PC-9 (cell line): ENCODE data around the gene SLC4A1. TPM values are rescaled to one million over a fixed set of nuclear protein-coding genes. Genes with fewer than 3 reads are reported as not detected.

ENCODE experiments used
- BruUV-seq: library from RNA; stranded (reverse); fragments of 400-500 nt; replicated peaks from 2 replicates; lab custom pipeline; 2021; lab: Mats Ljungman, UMichigan
- CTCF ChIA-PET: fragments of 300-600 bp; sonication (Branson Sonifier 250); formaldehyde crosslinking; loops from one replicate; lab custom pipeline; 2022; ENCODE audit warnings: antibody characterized with exemption; lab: Charles Lee
- POLR2A ChIA-PET: fragments of 300-600 bp; sonication (Branson Sonifier 250); formaldehyde crosslinking; loops from one replicate; lab custom pipeline; 2022; ENCODE audit warnings: antibody characterized with exemption; ENCODE audit not compliant: unreplicated experiment; lab: Charles Lee
- DNase-seq, 2 experiments: peaks; one replicate each; pipeline versions ENCODE4 v3.0.0 to v3.0.0-alpha.2; 2015 to 2022; ENCODE audit warnings: mixed read lengths in 1 of 2
- H2AFZ ChIP-seq: fragments of 200-600 bp; sonication (generic); 2 replicates; pipeline ENCODE4 v1.8.1; 2017; ENCODE audit warnings: antibody characterized with exemption
- H3F3A ChIP-seq: fragments of 200-600 bp; sonication (generic); 2 replicates; pipeline ENCODE4 v1.8.1; 2017; ENCODE audit warnings: antibody characterized with exemption, mild to moderate bottlenecking, low read depth; ENCODE audit not compliant: insufficient read depth
- H3K27ac ChIP-seq: fragments of 200-600 bp; sonication (generic); 2 replicates; pipeline ENCODE4 v1.6.1; 2016; ENCODE audit warnings: mixed run types
- H3K27me3 ChIP-seq: fragments of 200-600 bp; sonication (generic); 2 replicates; pipeline ENCODE4 v1.6.1; 2016; ENCODE audit warnings: low read depth, mixed run types; ENCODE audit not compliant: insufficient read depth
- H3K36me3 ChIP-seq: fragments of 200-600 bp; sonication (generic); 2 replicates; pipeline ENCODE4 v1.6.1; 2016; ENCODE audit warnings: low read depth, mixed run types
- H3K4me1 ChIP-seq: fragments of 200-600 bp; sonication (generic); replicated peaks from 2 replicates; pipeline ENCODE4 v1.6.1; 2016; ENCODE audit warnings: mixed run types; ENCODE audit not compliant: insufficient read depth
- H3K4me2 ChIP-seq: fragments of 200-600 bp; sonication (generic); 2 replicates; pipeline ENCODE4 v1.6.1; 2017; ENCODE audit warnings: mixed run types
- H3K4me3 ChIP-seq: fragments of 200-600 bp; sonication (generic); 2 replicates; pipeline ENCODE4 v1.6.1; 2016; ENCODE audit warnings: mixed run types
- H3K79me2 ChIP-seq: fragments of 200-600 bp; sonication (generic); 2 replicates; pipeline ENCODE4 v1.6.1; 2017; ENCODE audit warnings: low read depth, mixed run types
- H3K9me2 ChIP-seq: fragments of 200-600 bp; sonication (generic); 2 replicates; pipeline ENCODE4 v1.8.1; 2017; ENCODE audit warnings: mild to moderate bottlenecking; ENCODE audit not compliant: insufficient read depth
- H3K9me3 ChIP-seq: fragments of 200-600 bp; sonication (generic); 2 replicates; pipeline ENCODE4 v1.8.1; 2016; ENCODE audit warnings: low read depth; ENCODE audit not compliant: insufficient read depth
- H4K20me1 ChIP-seq: fragments of 200-600 bp; sonication (generic); 2 replicates; pipeline ENCODE4 v1.8.1; 2017; ENCODE audit not compliant: insufficient read depth
- CTCF ChIP-seq: fragments of 200-600 bp; sonication (generic); conservative IDR thresholded peaks from 2 replicates; pipeline ENCODE4 v1.6.1; 2017; ENCODE audit warnings: mixed run types, antibody characterized with exemption, mild to moderate bottlenecking, moderate library complexity
- EZH2 ChIP-seq: fragments of 200-600 bp; sonication (generic); IDR thresholded peaks from 2 replicates; pipeline ENCODE4 v1.8.0; 2017; ENCODE audit warnings: antibody characterized with exemption, low read depth
- intact Hi-C: fragments of 100-400 bp; cut with micrococcal nuclease; formaldehyde crosslinking; loops from one replicate; pipeline ENCODE4 v1.10.0; 2022; ENCODE audit not compliant: unreplicated experiment
- total RNA-seq: library from RNA; stranded (reverse); gene quantifications from 2 replicates; pipeline ENCODE4 v1.2.3, GENCODE V29; 2021

The SLC4A1 gene
- total RNA-seq, 1 experiment from 2014 or later = not detected

- no peak overlapping the region for H3K27ac ChIP-seq
- no peaks in the 10 kb centered on the region for H3K9me3 ChIP-seq
- no peaks in the 10 kb centered on the region for H3K27me3 ChIP-seq
- DNase-seq = no peak
- POLR2A ChIA-PET = interaction anchor here (0.6 to 0.7 kb wide), 2 partner anchors 25 to 413 kb away, joined by 3 to 7 read pairs; no protein-coding TSS in a partner anchor
- H3K36me3 ChIP-seq = peaks cover 27% of the 10 kb centered on the region
- H3K4me3 ChIP-seq = no peak overlapping the region
- H3K4me2 ChIP-seq = no peak overlapping the region
- H3K79me2 ChIP-seq = no peaks in the 10 kb centered on the region
- CTCF ChIA-PET = no interaction called here
- no peaks in the 10 kb centered on the region for H3K9me2 ChIP-seq
- BruUV-seq = no TSS peak
- H4K20me1 ChIP-seq = no peaks in the 10 kb centered on the region
- TF ChIP-seq EZH2 = no peak
- no peak; the same call in 1 of the 2 replicates for TF ChIP-seq CTCF
- H3K4me1 ChIP-seq = peaks cover 21% of the 10 kb centered on the region
- H3F3A ChIP-seq = peaks cover 33% of the 10 kb centered on the region
- H2AFZ ChIP-seq = no peak overlapping the region
- intact Hi-C loops = no loop called here
Observed at GRCh38 chr17:44210342-44211192, 57.4 kb downstream of the SLC4A1 start.

GRCh38 chr17:44209786-44210341 lies 58.1 kb downstream of the SLC4A1 start:
- peaks cover 39% of the 10 kb centered on the region for H3F3A ChIP-seq
- no peaks in the 10 kb centered on the region for H4K20me1 ChIP-seq
- no peak overlapping the region for H3K4me3 ChIP-seq
- H3K4me1 ChIP-seq = peaks cover 21% of the 10 kb centered on the region
- peak overlapping the region; percentile 32; the same call in 1 of the 2 replicates for H3K27ac ChIP-seq
- ChIA-PET POLR2A (interaction anchor here (0.6 kb wide), 1 partner anchor 25 kb away, joined by 7 read pairs; no protein-coding TSS in a partner anchor), CTCF (no interaction called here)
- H3K36me3 ChIP-seq = peaks cover 22% of the 10 kb centered on the region
- no peaks in the 10 kb centered on the region for H3K27me3 ChIP-seq
- DNase-seq = no peak
- no peaks in the 10 kb centered on the region for H3K9me2 ChIP-seq
- no peaks in the 10 kb centered on the region for H3K9me3 ChIP-seq
- H2AFZ ChIP-seq = no peak overlapping the region
- H3K79me2 ChIP-seq = no peaks in the 10 kb centered on the region
- no TSS peak for BruUV-seq
- H3K4me2 ChIP-seq = no peak overlapping the region
- no peak for TF ChIP-seq CTCF
- TF ChIP-seq EZH2 = no peak
- intact Hi-C loops = no loop called here

GRCh38 chr17:44207743-44208142 lies 60.2 kb downstream of the SLC4A1 start:
- H3K9me3 ChIP-seq = no peaks in the 10 kb centered on the region
- H3K9me2 ChIP-seq = no peaks in the 10 kb centered on the region
- H3K36me3 ChIP-seq = peaks cover 19% of the 10 kb centered on the region; the same call in 1 of the 2 replicates
- no peak overlapping the region for H2AFZ ChIP-seq
- no peak for TF ChIP-seq CTCF
- TF ChIP-seq EZH2 = no peak
- H3K27ac ChIP-seq = peak overlapping the region; percentile 76
- POLR2A ChIA-PET = interaction anchor here (0.6 kb wide), 1 partner anchor 12 kb away, joined by 7 read pairs; no protein-coding TSS in a partner anchor
- intact Hi-C loops = no loop called here
- no peak for DNase-seq
- H3K4me2 ChIP-seq = no peak overlapping the region
- H3K4me1 ChIP-seq = peaks cover 40% of the 10 kb centered on the region
- no peaks in the 10 kb centered on the region for H4K20me1 ChIP-seq
- CTCF ChIA-PET = no interaction called here
- H3K4me3 ChIP-seq = no peak overlapping the region
- H3F3A ChIP-seq = peaks cover 57% of the 10 kb centered on the region
- H3K27me3 ChIP-seq = no peaks in the 10 kb centered on the region
- BruUV-seq = no TSS peak
- H3K79me2 ChIP-seq = no peaks in the 10 kb centered on the region
